HCT116 (cell line): ENCODE data around the gene RETREG1. TPM values are rescaled to one million over a fixed set of nuclear protein-coding genes. Genes with fewer than 3 reads are reported as not detected.
A peak's percentile ranks its signal among the peaks of the same experiment; 100 is the strongest.

Source experiments
- ATAC-seq: fragments of 200-7000 bp; cut with Tn5 transposase; 2 replicates; pipeline ENCODE4 v1.9.1; 2020; ENCODE audit warnings: mild to moderate bottlenecking, moderate library complexity
- BruUV-seq: library from RNA; stranded (reverse); fragments of 400-500 nt; replicated peaks from 2 replicates; lab custom pipeline; 2021; lab: Mats Ljungman, UMichigan
- CTCF ChIA-PET: fragments of 300-600 bp; sonication (Branson Sonifier 250); formaldehyde crosslinking; loops from one replicate; lab custom pipeline; 2021; ENCODE audit warnings: antibody characterized with exemption; lab: Charles Lee
- POLR2A ChIA-PET: fragments of 300-600, 350-600 bp; sonication (Branson Sonifier 250); formaldehyde crosslinking; loops from one replicate; lab custom pipeline; 2021; ENCODE audit warnings: antibody characterized with exemption; lab: Charles Lee
- RAD21 ChIA-PET, 2 experiments: fragments of 300-600 bp; sonication (Branson Sonifier 250); formaldehyde crosslinking; loops; one replicate each; lab custom pipeline; 2023; ENCODE audit warnings: low total read pairs in 2 of 2; ENCODE audit not compliant: uncharacterized antibody in 2 of 2, unreplicated experiment in 2 of 2, low non-redundant PET in 1 of 2; lab: Charles Lee
- DNase-seq: peaks from one replicate; pipeline ENCODE4 v3.0.0-alpha.2; 2010; ENCODE audit warnings: low read depth, low spot score
- H2AFZ ChIP-seq: fragments of 200-600 bp; shearing (Covaris generic), sonication (generic); 2 replicates; pipeline ENCODE4 v1.6.1; 2017; ENCODE audit warnings: low read depth, mixed run types, mixed read lengths, antibody characterized with exemption, low read length; ENCODE audit not compliant: poor library complexity, severe bottlenecking
- H3K27ac ChIP-seq: 2 replicates; pipeline ENCODE4 v1.5.1; 2012; ENCODE audit warnings: low read depth, low read length
- H3K27me3 ChIP-seq: fragments of 200-600 bp; sonication (generic); 2 replicates; pipeline ENCODE4 v1.6.1; 2016; ENCODE audit warnings: mixed run types, low read length, mixed read lengths; ENCODE audit not compliant: insufficient read depth
- H3K36me3 ChIP-seq, 2 experiments: fragments of 200-500 bp in 1 of 2; fragments of 200-600 bp in 1 of 2; sonication (Bioruptor generic) in 1 of 2; sonication (generic) in 1 of 2; 2 replicates each; pipeline versions ENCODE4 v1.5.1 to v1.6.1; 2014 to 2016; ENCODE audit warnings: low read length in 2 of 2, inconsistent platforms in 1 of 2, mixed read lengths in 1 of 2, mixed run types in 1 of 2; ENCODE audit not compliant: insufficient read depth in 2 of 2, control insufficient read depth in 1 of 2
- H3K4me1 ChIP-seq, 2 experiments: fragments of 200-600 bp in 1 of 2; sonication (generic) in 1 of 2; 2 replicates each; pipeline versions ENCODE4 v1.5.1 to v1.6.1; 2012 to 2017; ENCODE audit warnings: low read length in 2 of 2, inconsistent platforms in 1 of 2, mild to moderate bottlenecking in 1 of 2, mixed read lengths in 1 of 2, mixed run types in 1 of 2, moderate library complexity in 1 of 2; ENCODE audit not compliant: insufficient read depth in 2 of 2, control insufficient read depth in 1 of 2
- H3K4me2 ChIP-seq: fragments of 200-600 bp; sonication (generic); 2 replicates; pipeline ENCODE4 v1.6.1; 2017; ENCODE audit warnings: mixed run types, low read length, mixed read lengths
- H3K4me3 ChIP-seq, 2 experiments: fragments of 200-600 bp in 1 of 2; sonication (generic) in 1 of 2; replicated peaks in 1 of 2; 2 replicates each; pipeline ENCODE4 v1.5.1; 2011 to 2016; ENCODE audit warnings: low read length in 2 of 2, control low read depth in 1 of 2, low read depth in 1 of 2, mild to moderate bottlenecking in 1 of 2, mixed read lengths in 1 of 2, mixed run types in 1 of 2
- H3K79me2 ChIP-seq: fragments of 200-600 bp; sonication (generic); 2 replicates; pipeline ENCODE4 v1.6.1; 2017; ENCODE audit warnings: mild to moderate bottlenecking, mixed run types, low read length, moderate library complexity, mixed read lengths; ENCODE audit not compliant: insufficient read depth
- H3K9ac ChIP-seq: fragments of 200-600 bp; sonication (generic); 2 replicates; pipeline ENCODE4 v1.6.1; 2016; ENCODE audit warnings: low read length, mixed read lengths
- H3K9me2 ChIP-seq: fragments of 200-600 bp; sonication (generic), shearing (Covaris generic); 2 replicates; pipeline ENCODE4 v1.6.1; 2017; ENCODE audit warnings: mixed run types, mild to moderate bottlenecking, moderate library complexity; ENCODE audit not compliant: insufficient read depth
- H3K9me3 ChIP-seq, 2 experiments: fragments of 200-500 bp in 1 of 2; fragments of 200-600 bp in 1 of 2; sonication (Bioruptor generic) in 1 of 2; sonication (generic) in 1 of 2; 2 replicates each; pipeline ENCODE4 v1.6.1; 2014 to 2017; ENCODE audit warnings: low read length in 2 of 2, mixed read lengths in 2 of 2, inconsistent platforms in 1 of 2, low read depth in 1 of 2, mild to moderate bottlenecking in 1 of 2, mixed run types in 1 of 2, moderate library complexity in 1 of 2; ENCODE audit not compliant: control insufficient read depth in 1 of 2, insufficient read depth in 1 of 2
- H4K20me1 ChIP-seq: fragments of 200-600 bp; sonication (generic), shearing (Covaris generic); 2 replicates; pipeline ENCODE4 v1.6.1; 2017; ENCODE audit warnings: mixed run types, mild to moderate bottlenecking, moderate library complexity; ENCODE audit not compliant: insufficient read depth
- CTCF ChIP-seq, 3 experiments: fragments of 200-600 bp in 1 of 3; sonication (generic) in 1 of 3; IDR thresholded peaks in 2 of 3; conservative IDR thresholded peaks in 1 of 3; 2 replicates each; pipeline ENCODE4 v1.5.1; 2012 to 2017; ENCODE audit warnings: low read depth in 2 of 3, low read length in 2 of 3, antibody characterized with exemption in 1 of 3, borderline replicate concordance in 1 of 3, control low read depth in 1 of 3, mild to moderate bottlenecking in 1 of 3, mixed read lengths in 1 of 3, mixed run types in 1 of 3, moderate library complexity in 1 of 3; ENCODE audit not compliant: insufficient read depth in 1 of 3
- ELF1 ChIP-seq: IDR thresholded peaks from 2 replicates; pipeline ENCODE4 v1.6.1; 2012; ENCODE audit warnings: low read depth, borderline replicate concordance
- RAD21 ChIP-seq: IDR thresholded peaks from 2 replicates; pipeline ENCODE4 v1.6.1; 2012; ENCODE audit warnings: low read depth, mild to moderate bottlenecking
- intact Hi-C: fragments of 100-400 bp; cut with micrococcal nuclease; formaldehyde crosslinking; loops from 2 replicates; pipeline ENCODE4 v1.10.0; 2022
- total RNA-seq: library from RNA; stranded (reverse); gene quantifications from one replicate; pipeline ENCODE4 v1.2.1, GENCODE V29; 2021; ENCODE audit not compliant: unreplicated experiment
- TF ChIP-seq, protein P1 (sequence below): IDR thresholded peaks from 2 replicates; pipeline ENCODE4 v1.6.1; 2012; ENCODE audit warnings: low read depth

RETREG1 gene
- total RNA-seq, 1 experiment from 2014 or later = 6.0 TPM

- Histone ChIP-seq H3K4me3 (no peak overlapping the region), H4K20me1 (no peaks in the 10 kb centered on the region), H2AFZ (no peak overlapping the region), H3K9me3 (no peaks in the 10 kb centered on the region), H3K4me2 (no peak overlapping the region), H3K4me1 (no peaks in the 10 kb centered on the region), H3K9me2 (no peaks in the 10 kb centered on the region), H3K9ac (no peak overlapping the region), H3K79me2 (no peaks in the 10 kb centered on the region), H3K27ac (no peak overlapping the region), H3K36me3 (no peaks in the 10 kb centered on the region), H3K27me3 (no peaks in the 10 kb centered on the region)
- intact Hi-C loops = loop anchor here (1.0 to 2.0 kb wide), 3 partner anchors 61 to 713 kb away; no protein-coding TSS in a partner anchor
- RAD21 ChIA-PET = no interaction called here
- POLR2A ChIA-PET = interaction anchor here (1.1 kb wide), 1 partner anchor 13 kb away, joined by 3 read pairs; no protein-coding TSS in a partner anchor
- CTCF ChIA-PET = interaction anchor here (1.0 to 2.0 kb wide), 6 partner anchors 56 to 714 kb away, joined by 4 to 20 read pairs (median 8); no protein-coding TSS in a partner anchor
- ATAC-seq (peak; percentile 83), DNase-seq (peak; percentile 21)
- no TSS peak for BruUV-seq
- TF ChIP-seq, protein P1, sequence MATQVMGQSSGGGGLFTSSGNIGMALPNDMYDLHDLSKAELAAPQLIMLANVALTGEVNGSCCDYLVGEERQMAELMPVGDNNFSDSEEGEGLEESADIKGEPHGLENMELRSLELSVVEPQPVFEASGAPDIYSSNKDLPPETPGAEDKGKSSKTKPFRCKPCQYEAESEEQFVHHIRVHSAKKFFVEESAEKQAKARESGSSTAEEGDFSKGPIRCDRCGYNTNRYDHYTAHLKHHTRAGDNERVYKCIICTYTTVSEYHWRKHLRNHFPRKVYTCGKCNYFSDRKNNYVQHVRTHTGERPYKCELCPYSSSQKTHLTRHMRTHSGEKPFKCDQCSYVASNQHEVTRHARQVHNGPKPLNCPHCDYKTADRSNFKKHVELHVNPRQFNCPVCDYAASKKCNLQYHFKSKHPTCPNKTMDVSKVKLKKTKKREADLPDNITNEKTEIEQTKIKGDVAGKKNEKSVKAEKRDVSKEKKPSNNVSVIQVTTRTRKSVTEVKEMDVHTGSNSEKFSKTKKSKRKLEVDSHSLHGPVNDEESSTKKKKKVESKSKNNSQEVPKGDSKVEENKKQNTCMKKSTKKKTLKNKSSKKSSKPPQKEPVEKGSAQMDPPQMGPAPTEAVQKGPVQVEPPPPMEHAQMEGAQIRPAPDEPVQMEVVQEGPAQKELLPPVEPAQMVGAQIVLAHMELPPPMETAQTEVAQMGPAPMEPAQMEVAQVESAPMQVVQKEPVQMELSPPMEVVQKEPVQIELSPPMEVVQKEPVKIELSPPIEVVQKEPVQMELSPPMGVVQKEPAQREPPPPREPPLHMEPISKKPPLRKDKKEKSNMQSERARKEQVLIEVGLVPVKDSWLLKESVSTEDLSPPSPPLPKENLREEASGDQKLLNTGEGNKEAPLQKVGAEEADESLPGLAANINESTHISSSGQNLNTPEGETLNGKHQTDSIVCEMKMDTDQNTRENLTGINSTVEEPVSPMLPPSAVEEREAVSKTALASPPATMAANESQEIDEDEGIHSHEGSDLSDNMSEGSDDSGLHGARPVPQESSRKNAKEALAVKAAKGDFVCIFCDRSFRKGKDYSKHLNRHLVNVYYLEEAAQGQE = no peak
- TF ChIP-seq CTCF (IDR thresholded peaks at IDR 0.05 in 2 of 3, conservative IDR thresholded peaks at IDR 0.05 in 1 of 3; ENCODE audit: borderline replicate concordance in 1 of 3, insufficient read depth in 1 of 3, low read depth in 2 of 3, low read length in 2 of 3) (peak; percentile 50 to 70 (median 56); a peak in 5 of 6 replicates), RAD21 (peak; percentile 73), ELF1 (no peak)
Measured at GRCh38 chr5:16489322-16489791, 127.4 kb downstream of the RETREG1 start.
